Thyroid gland (tissue), 4 donors: Measurements from ENCODE around the gene UBQLN2. TPM values are rescaled to one million over a fixed set of nuclear protein-coding genes. Genes with fewer than 3 reads are reported as not detected.
A peak's percentile ranks its signal among the peaks of the same experiment; 100 is the strongest.
"Not testable (repeated sequence)": the region's sequence is repeated elsewhere in the genome, so short reads cannot be mapped to it uniquely, and the experiment has no call there.

Experiments used
- DNase-seq, 2 donors: peaks; one replicate each; pipeline ENCODE4 v3.0.0-alpha.2; 2019
- H3K27ac ChIP-seq, 3 donors: fragments of 200-600 bp; sonication (generic); 1 replicate in 2 of 3; 2 replicates in 1 of 3; pipeline ENCODE4 v1.5.1; 2016 to 2019; ENCODE audit warnings: mild to moderate bottlenecking in 1 of 3, moderate library complexity in 1 of 3
- H3K27me3 ChIP-seq: fragments of 200-600 bp; sonication (generic); one replicate; pipeline ENCODE4 v1.5.1; 2019
- H3K36me3 ChIP-seq, 2 donors: fragments of 200-600 bp; sonication (generic); one replicate each; pipeline ENCODE4 v1.5.1; 2016 to 2019
- H3K4me1 ChIP-seq, 2 donors: fragments of 200-600 bp; sonication (generic); one replicate each; pipeline ENCODE4 v1.5.1; 2017 to 2019
- H3K4me3 ChIP-seq, 3 donors: fragments of 200-600 bp; sonication (generic); replicated peaks in 1 of 3; 1 replicate in 2 of 3; 2 replicates in 1 of 3; pipeline ENCODE4 v1.5.1; 2016; ENCODE audit warnings: mild to moderate bottlenecking in 1 of 3
- H3K9me3 ChIP-seq: fragments of 200-600 bp; sonication (generic); one replicate; pipeline ENCODE4 v1.5.1; 2017
- POLR2A ChIP-seq, 2 donors: fragments of 450-650 bp; IDR thresholded peaks; one replicate each; pipeline ENCODE4 v1.6.1; 2017; ENCODE audit warnings: antibody characterized with exemption in 2 of 2, mild to moderate bottlenecking in 2 of 2, moderate library complexity in 1 of 2
- WGBS, 2 donors: methylation state at CpG; one replicate each; pipeline ENCODE4 v1.1.5; 2017; 5-methylcytosine and 5-hydroxymethylcytosine counted together
- intact Hi-C: fragments of 100-400 bp; cut with DNase I; formaldehyde crosslinking; loops from one replicate; pipeline ENCODE4 v1.15.1; 2023
- total RNA-seq, 4 donors: library from RNA; depleted of rRNA; stranded (reverse); fragments of >200 nt; gene quantifications; one replicate each; pipeline ENCODE4 v1.2.3, GENCODE V29; 2016
- TF ChIP-seq, protein P1 (sequence below), 6 experiments: fragments of 200-600 bp in 3 of 6; fragments of 450-650 bp in 3 of 6; sonication (generic) in 3 of 6; IDR thresholded peaks; one replicate each; pipeline ENCODE4 v1.5.1; 2016 to 2019; ENCODE audit warnings: antibody characterized with exemption in 6 of 6, mild to moderate bottlenecking in 2 of 6, inconsistent platforms in 1 of 6, moderate library complexity in 1 of 6

UBQLN2 gene
- 10 to 100 TPM; 31.4 to 45.4 (median 40.0) TPM for total RNA-seq

GRCh38 chrX:56563231-56564161, at the start of gene UBQLN2:
Gene UBQLN2, plus strand, starts transcription at chrX:56563627. Its CDS starts 247 bp downstream, at chrX:56563874.
- Histone ChIP-seq H3K9me3 (no peaks in the 10 kb centered on the region), H3K4me1 (peaks cover 0 to 10% of the 10 kb centered on the region in 2 donors), H3K36me3 (no peaks in the 10 kb centered on the region), H3K4me3 (peak within 1 kb of the TSS; percentile 9 to 75 (median 51)), H3K27ac (peak within 1 kb of the TSS; percentile 95 to 98 (median 96)), H3K27me3 (no peaks in the 10 kb centered on the region)
- intact Hi-C loops, result no loop called here
- DNase-seq, result peak; percentile 79 to 82
- TF ChIP-seq POLR2A (IDR thresholded peaks at IDR 0.05), result peak in 1 of 2 donors; percentile 84
- TF ChIP-seq, protein P1, sequence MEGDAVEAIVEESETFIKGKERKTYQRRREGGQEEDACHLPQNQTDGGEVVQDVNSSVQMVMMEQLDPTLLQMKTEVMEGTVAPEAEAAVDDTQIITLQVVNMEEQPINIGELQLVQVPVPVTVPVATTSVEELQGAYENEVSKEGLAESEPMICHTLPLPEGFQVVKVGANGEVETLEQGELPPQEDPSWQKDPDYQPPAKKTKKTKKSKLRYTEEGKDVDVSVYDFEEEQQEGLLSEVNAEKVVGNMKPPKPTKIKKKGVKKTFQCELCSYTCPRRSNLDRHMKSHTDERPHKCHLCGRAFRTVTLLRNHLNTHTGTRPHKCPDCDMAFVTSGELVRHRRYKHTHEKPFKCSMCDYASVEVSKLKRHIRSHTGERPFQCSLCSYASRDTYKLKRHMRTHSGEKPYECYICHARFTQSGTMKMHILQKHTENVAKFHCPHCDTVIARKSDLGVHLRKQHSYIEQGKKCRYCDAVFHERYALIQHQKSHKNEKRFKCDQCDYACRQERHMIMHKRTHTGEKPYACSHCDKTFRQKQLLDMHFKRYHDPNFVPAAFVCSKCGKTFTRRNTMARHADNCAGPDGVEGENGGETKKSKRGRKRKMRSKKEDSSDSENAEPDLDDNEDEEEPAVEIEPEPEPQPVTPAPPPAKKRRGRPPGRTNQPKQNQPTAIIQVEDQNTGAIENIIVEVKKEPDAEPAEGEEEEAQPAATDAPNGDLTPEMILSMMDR (IDR thresholded peaks at IDR 0.05), result peak in 2 of 6 experiments; percentile 9 to 12
- 0 to 4% methylated on average over 14 to 20 of the region's 70 CpGs for WGBS, 2 donors

GRCh38 chrX:56519642-56520041, 43.8 kb upstream of the UBQLN2 start:
- Histone ChIP-seq H3K4me1 (no peaks in the 10 kb centered on the region), H3K27me3 (no peaks in the 10 kb centered on the region), H3K9me3 (no peaks in the 10 kb centered on the region), H3K36me3 (no peaks in the 10 kb centered on the region), H3K27ac (no peak overlapping the region), H3K4me3 (no peak overlapping the region)
- WGBS, 2 donors, result 80 to 88% methylated on average over 2 of the region's 2 CpGs
- DNase-seq, result no peak
- TF ChIP-seq, protein P1 (IDR thresholded peaks at IDR 0.05), result no peak
- TF ChIP-seq POLR2A (IDR thresholded peaks at IDR 0.05), result no peak
- intact Hi-C loops, result no loop called here

DNA sequence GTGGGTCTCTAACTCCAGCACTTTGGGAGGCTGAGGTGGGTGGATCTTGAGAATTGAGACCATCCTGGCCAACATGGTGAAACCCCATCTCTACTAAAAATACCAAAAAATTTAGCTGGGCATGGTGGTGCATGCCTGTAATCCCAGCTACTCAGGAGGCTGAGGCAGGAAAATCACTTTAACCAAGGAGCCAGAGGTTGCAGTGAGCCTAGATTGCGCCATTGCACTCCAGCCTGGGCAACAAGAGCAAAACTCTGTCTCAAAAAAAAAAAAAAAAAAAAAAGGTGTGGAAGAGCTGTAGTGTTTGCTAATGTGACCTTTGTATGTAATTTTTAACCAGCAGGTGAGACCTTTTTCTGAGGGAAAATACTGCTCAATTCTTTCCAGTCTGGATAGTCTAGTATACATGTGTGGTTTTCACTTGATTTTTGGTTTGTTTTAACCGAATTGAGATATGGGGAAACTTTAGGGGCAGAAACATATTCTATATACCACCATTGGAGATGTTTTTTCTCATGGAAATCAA, 33.9 kb upstream of the UBQLN2 start:
- intact Hi-C loops, H3K36me3 ChIP-seq: not testable (repeated sequence)
- 71 to 93% methylated on average over 2 of the region's 2 CpGs for WGBS, 2 donors

GRCh38 chrX:56530011-56530410, 33.4 kb upstream of the UBQLN2 start:
- no peaks in the 10 kb centered on the region for H3K27me3 ChIP-seq
- DNase-seq, result no peak
- TF ChIP-seq, protein P1 (IDR thresholded peaks at IDR 0.05), result no peak
- TF ChIP-seq POLR2A (IDR thresholded peaks at IDR 0.05), result no peak
- no peaks in the 10 kb centered on the region for H3K4me1 ChIP-seq
- no peaks in the 10 kb centered on the region for H3K36me3 ChIP-seq
- H3K27ac ChIP-seq, result no peak overlapping the region
- H3K9me3 ChIP-seq, result no peaks in the 10 kb centered on the region
- 69 to 81% methylated on average over 1 of the region's 1 CpG for WGBS, 2 donors
- intact Hi-C loops, result no loop called here
- no peak overlapping the region for H3K4me3 ChIP-seq

More for the DNA sequence above, 33.9 kb upstream of the UBQLN2 start:
- not testable (repeated sequence) for DNase-seq, H3K9me3 ChIP-seq, H3K27me3 ChIP-seq, H3K4me1 ChIP-seq, H3K27ac ChIP-seq, H3K4me3 ChIP-seq

DNA sequence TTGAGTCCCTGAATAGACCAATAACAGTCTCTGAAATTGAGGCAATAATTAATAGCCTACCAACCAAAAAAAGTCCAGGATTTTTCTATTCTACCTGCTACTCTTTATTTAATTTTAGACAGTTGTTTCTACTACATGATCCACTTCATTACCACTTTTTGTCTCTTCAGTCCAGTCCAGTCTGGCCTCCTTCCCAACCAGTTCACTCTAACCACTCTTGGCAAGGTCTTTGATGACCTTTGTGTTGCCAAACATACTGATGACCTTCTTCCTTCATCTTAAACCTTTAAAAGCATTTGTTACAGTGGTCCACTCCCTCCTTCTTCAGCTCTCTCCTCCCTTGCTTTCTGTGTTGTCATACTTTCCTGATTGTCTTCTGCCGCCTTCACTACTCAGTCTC, 12.8 kb upstream of the UBQLN2 start:
- DNase-seq, result peak in 1 of 2 donors; percentile 6
- H3K36me3 ChIP-seq, result no peaks in the 10 kb centered on the region
- no peaks in the 10 kb centered on the region for H3K4me1 ChIP-seq
- H3K27ac ChIP-seq, result no peak overlapping the region
- no peaks in the 10 kb centered on the region for H3K9me3 ChIP-seq
- H3K27me3 ChIP-seq, result no peaks in the 10 kb centered on the region
- intact Hi-C loops, result no loop called here
- 77 to 86% methylated on average over 1 of the region's 1 CpG for WGBS, 2 donors
- no peak overlapping the region for H3K4me3 ChIP-seq
- TF ChIP-seq POLR2A (IDR thresholded peaks at IDR 0.05), result no peak
- TF ChIP-seq, protein P1 (IDR thresholded peaks at IDR 0.05), result no peak
